Neural cell (in vitro differentiated cells): ENCODE measurements around the gene CNN1.

Experiments
- CTCF ChIP-seq: fragments of 450-650 bp; IDR thresholded peaks from 2 replicates; pipeline ENCODE4 v1.5.1; 2014; ENCODE audit warnings: antibody characterized with exemption, mild to moderate bottlenecking, moderate library complexity; ENCODE audit not compliant: poor library complexity, severe bottlenecking
- EZH2 ChIP-seq: fragments of 200-600, 300-800 bp; shearing (Covaris generic), sonication (generic); IDR thresholded peaks from 2 replicates; pipeline ENCODE4 v1.6.1; 2014; ENCODE audit warnings: antibody characterized with exemption, low read length, borderline replicate concordance, mild to moderate bottlenecking; ENCODE audit not compliant: insufficient read depth, poor library complexity, severe bottlenecking
- MXI1 ChIP-seq: fragments of 450-650 bp; conservative IDR thresholded peaks from 2 replicates; pipeline ENCODE4 v1.6.1; 2014; ENCODE audit warnings: antibody characterized with exemption, mild to moderate bottlenecking; ENCODE audit not compliant: poor library complexity, severe bottlenecking
- RAD21 ChIP-seq: fragments of 450-650 bp; conservative IDR thresholded peaks from 2 replicates; pipeline ENCODE4 v1.6.1; 2014; ENCODE audit warnings: antibody characterized with exemption, mild to moderate bottlenecking, moderate library complexity
- REST ChIP-seq: IDR thresholded peaks from 2 replicates; pipeline ENCODE4 v1.6.1; 2012; ENCODE audit warnings: borderline replicate concordance
- SMC3 ChIP-seq: fragments of 450-650 bp; conservative IDR thresholded peaks from 2 replicates; pipeline ENCODE4 v1.6.1; 2014; ENCODE audit warnings: antibody characterized with exemption, mild to moderate bottlenecking, moderate library complexity; ENCODE audit not compliant: poor library complexity

- TF ChIP-seq RAD21 (no peak), CTCF (no peak), EZH2 (no peak), MXI1 (no peak), REST (no peak), SMC3 (no peak)
These were observed 38.7 kb upstream of the CNN1 start for GRCh38 chr19:11499890-11500420.
